Small intestine (tissue), 7 donors: ENCODE measurements around the gene CELF2. TPM values are rescaled to one million over a fixed set of nuclear protein-coding genes. Genes with fewer than 3 reads are reported as not detected.

Experiments
- DNase-seq, 2 donors: peaks; one replicate each; pipeline versions ENCODE4 v3.0.0 to v3.0.0-alpha.2; 2013
- FAIRE-seq: peaks from 2 replicates; lab custom pipeline; 2012; peaks lifted over from hg19 to GRCh38; lab: Jason Lieb, UNC
- H3K27ac ChIP-seq, 3 donors: one replicate each; pipeline ENCODE4 v1.5.1; 2013; ENCODE audit warnings: low read length in 2 of 3, mild to moderate bottlenecking in 2 of 3, control low read depth in 1 of 3, inconsistent platforms in 1 of 3, low read depth in 1 of 3, moderate library complexity in 1 of 3
- H3K27me3 ChIP-seq, 3 donors: one replicate each; pipeline ENCODE4 v1.6.1; 2013; ENCODE audit warnings: low read length in 3 of 3, inconsistent platforms in 1 of 3; ENCODE audit not compliant: control insufficient read depth in 3 of 3, insufficient read depth in 3 of 3
- H3K36me3 ChIP-seq, 3 donors: one replicate each; pipeline ENCODE4 v1.6.1; 2013; ENCODE audit warnings: low read length in 3 of 3, inconsistent platforms in 1 of 3, low read depth in 1 of 3, mild to moderate bottlenecking in 1 of 3, moderate library complexity in 1 of 3; ENCODE audit not compliant: control insufficient read depth in 3 of 3, insufficient read depth in 2 of 3
- H3K4me1 ChIP-seq, 3 donors: one replicate each; pipeline ENCODE4 v1.6.1; 2013; ENCODE audit warnings: low read length in 2 of 3, inconsistent platforms in 1 of 3, low read depth in 1 of 3, mild to moderate bottlenecking in 1 of 3, moderate library complexity in 1 of 3; ENCODE audit not compliant: control insufficient read depth in 3 of 3, insufficient read depth in 2 of 3
- H3K4me3 ChIP-seq, 3 donors: one replicate each; pipeline ENCODE4 v1.5.1; 2013; ENCODE audit warnings: low read length in 3 of 3, control low read depth in 1 of 3, inconsistent platforms in 1 of 3, low read depth in 1 of 3, mild to moderate bottlenecking in 1 of 3, moderate library complexity in 1 of 3
- H3K9me3 ChIP-seq, 2 donors: one replicate each; pipeline ENCODE4 v1.6.1; 2013; ENCODE audit warnings: low read depth in 1 of 2, low read length in 1 of 2; ENCODE audit not compliant: control insufficient read depth in 2 of 2, insufficient read depth in 1 of 2
- WGBS, 3 donors: extraction: QIAGEN DNeasy Blood & Tissue Kit; methylation state at CpG; one replicate each; pipeline ENCODE4 v1.1.7; 2013; 5-methylcytosine and 5-hydroxymethylcytosine counted together
- polyA plus RNA-seq, 4 donors: library from polyadenylated mRNA; stranded (reverse) in 3 of 4; unstranded in 1 of 4; fragments of 200-250 nt in 3 of 4; fragments of 120-200 nt in 1 of 4; gene quantifications; one replicate each; pipeline versions ENCODE4 v1.2.1 to v1.2.3, GENCODE V29; 2013
- donor health status: healthy with polysubstance abuse.
- donor health status: control.
- donor health status: control.
- donor health status: Bipolar disorder and iron deficiency.
- donor health status: healthy.

The CELF2 gene
- polyA plus RNA-seq, 4 donors = 1.8 to 11.6 (median 6.1) TPM

- no peaks in the 10 kb centered on the region for H3K36me3 ChIP-seq
These were observed 32.1 kb downstream of the CELF2 start for GRCh38 chr10:11049806-11050205.

GRCh38 chr10:11050301-11051287 is 32.9 kb downstream of the CELF2 start:
- WGBS, 3 donors = 74 to 86% (median 75%) methylated on average over 10 of the region's 10 CpGs
- H3K27ac ChIP-seq = no peak overlapping the region
- H3K36me3 ChIP-seq = no peaks in the 10 kb centered on the region
- H3K4me3 ChIP-seq = no peak overlapping the region
- H3K27me3 ChIP-seq = no peaks in the 10 kb centered on the region
- H3K4me1 ChIP-seq = no peaks in the 10 kb centered on the region
- DNase-seq = no peak
- no peak for FAIRE-seq
- no peaks in the 10 kb centered on the region for H3K9me3 ChIP-seq

More at GRCh38 chr10:11049806-11050205, 32.1 kb downstream of the CELF2 start:
- no peaks in the 10 kb centered on the region for H3K9me3 ChIP-seq
- FAIRE-seq (no peak), DNase-seq (no peak)
- H3K27me3 ChIP-seq = no peaks in the 10 kb centered on the region
- no peaks in the 10 kb centered on the region for H3K4me1 ChIP-seq
- H3K27ac ChIP-seq = no peak overlapping the region
- no peak overlapping the region for H3K4me3 ChIP-seq
- WGBS, 3 donors = 87 to 89% (median 88%) methylated on average over 5 of the region's 5 CpGs

GRCh38 chr10:11057018-11057417 is 39.3 kb downstream of the CELF2 start:
- no peaks in the 10 kb centered on the region for H3K9me3 ChIP-seq
- H3K36me3 ChIP-seq = no peaks in the 10 kb centered on the region
- no peaks in the 10 kb centered on the region for H3K27me3 ChIP-seq
- H3K27ac ChIP-seq = no peak overlapping the region
- DNase-seq = no peak
- FAIRE-seq = no peak
- no peaks in the 10 kb centered on the region for H3K4me1 ChIP-seq
- no peak overlapping the region for H3K4me3 ChIP-seq
- 84 to 88% (median 84%) methylated on average over 6 of the region's 6 CpGs for WGBS, 3 donors

- no peaks in the 10 kb centered on the region for H3K36me3 ChIP-seq
- H3K9me3 ChIP-seq = no peaks in the 10 kb centered on the region
- H3K4me1 ChIP-seq = no peaks in the 10 kb centered on the region
- FAIRE-seq = no peak
- no peak overlapping the region for H3K4me3 ChIP-seq
- WGBS, 3 donors = 77 to 85% (median 81%) methylated on average over 6 of the region's 6 CpGs
- H3K27ac ChIP-seq = no peak overlapping the region
- peak in 1 of 2 donors; percentile 6 for DNase-seq
- H3K27me3 ChIP-seq = no peaks in the 10 kb centered on the region
These were observed 39.8 kb downstream of the CELF2 start for GRCh38 chr10:11057448-11057847.

GRCh38 chr10:11057994-11058393 is 40.3 kb downstream of the CELF2 start:
- no peak for DNase-seq
- no peaks in the 10 kb centered on the region for H3K27me3 ChIP-seq
- H3K36me3 ChIP-seq = no peaks in the 10 kb centered on the region
- no peaks in the 10 kb centered on the region for H3K9me3 ChIP-seq
- no peak for FAIRE-seq
- WGBS, 3 donors = 70 to 78% (median 77%) methylated on average over 4 of the region's 4 CpGs
- H3K4me1 ChIP-seq = no peaks in the 10 kb centered on the region
- no peak overlapping the region for H3K4me3 ChIP-seq
- H3K27ac ChIP-seq = no peak overlapping the region

GRCh38 chr10:11058965-11059364 is 41.3 kb downstream of the CELF2 start:
- FAIRE-seq = no peak
- H3K9me3 ChIP-seq = no peaks in the 10 kb centered on the region
- H3K4me1 ChIP-seq = no peaks in the 10 kb centered on the region
- WGBS, 3 donors = 86 to 93% (median 88%) methylated on average over 8 of the region's 8 CpGs
- peak overlapping the region in 1 of 3 donors; percentile 22 for H3K27ac ChIP-seq
- H3K4me3 ChIP-seq = no peak overlapping the region
- H3K27me3 ChIP-seq = no peaks in the 10 kb centered on the region
- no peak for DNase-seq
- H3K36me3 ChIP-seq = no peaks in the 10 kb centered on the region

- Histone ChIP-seq H3K9me3 (no peaks in the 10 kb centered on the region), H3K4me1 (no peaks in the 10 kb centered on the region), H3K27ac (no peak overlapping the region), H3K27me3 (no peaks in the 10 kb centered on the region), H3K4me3 (no peak overlapping the region), H3K36me3 (no peaks in the 10 kb centered on the region)
- FAIRE-seq = no peak
- WGBS, 3 donors = 68 to 93% (median 87%) methylated on average over 5 of the region's 5 CpGs
- DNase-seq = no peak
These were observed 46.2 kb downstream of the CELF2 start for GRCh38 chr10:11063856-11064255.

- FAIRE-seq = no peak
These were observed 47.2 kb downstream of the CELF2 start for GRCh38 chr10:11064832-11065231.

More at GRCh38 chr10:11064832-11065231, 47.2 kb downstream of the CELF2 start:
- Histone ChIP-seq H3K4me1 (no peaks in the 10 kb centered on the region), H3K4me3 (no peak overlapping the region), H3K27me3 (no peaks in the 10 kb centered on the region), H3K27ac (no peak overlapping the region), H3K36me3 (no peaks in the 10 kb centered on the region), H3K9me3 (no peaks in the 10 kb centered on the region)
- DNase-seq = no peak
- 81 to 94% (median 91%) methylated on average over 4 of the region's 4 CpGs for WGBS, 3 donors
